SK-N-SH treated with all-trans-retinoic acid at 6 μM for 48 hours (cell line): ENCODE measurements around the gene CGB2.

Experiments used
- BACH2 ChIP-seq: fragments of 250-450 bp; sonication (Bioruptor Pico); IDR thresholded peaks from 2 replicates; pipeline ENCODE4 v1.9.0; 2021; ENCODE audit warnings: mild to moderate bottlenecking, borderline replicate concordance
- CREB5 ChIP-seq: fragments of 250-450 bp; sonication (Bioruptor Pico); IDR thresholded peaks from 2 replicates; pipeline ENCODE4 v1.5.1; 2020; ENCODE audit warnings: low read depth, mild to moderate bottlenecking, moderate library complexity
- ESRRG ChIP-seq: fragments of 250-450 bp; sonication (Bioruptor Pico); IDR thresholded peaks from 2 replicates; pipeline ENCODE4 v1.6.1; 2021; ENCODE audit warnings: mild to moderate bottlenecking
- PATZ1 ChIP-seq: fragments of 250-450 bp; sonication (Bioruptor Pico); IDR thresholded peaks from 2 replicates; pipeline ENCODE4 v1.8.0; 2020; ENCODE audit warnings: mild to moderate bottlenecking, moderate library complexity, borderline replicate concordance
- POU6F1 ChIP-seq: fragments of 250-450 bp; sonication (Bioruptor Pico); IDR thresholded peaks from 2 replicates; pipeline ENCODE4 v1.8.0; 2021; ENCODE audit warnings: low read depth, mild to moderate bottlenecking, moderate library complexity, borderline replicate concordance
- TCF4 ChIP-seq: fragments of 250-450 bp; sonication (Bioruptor Pico); IDR thresholded peaks from 2 replicates; pipeline ENCODE4 v1.8.0; 2021; ENCODE audit warnings: mild to moderate bottlenecking, moderate library complexity, borderline replicate concordance
- ZFP3 ChIP-seq: fragments of 250-450 bp; sonication (Bioruptor Pico); IDR thresholded peaks from 2 replicates; pipeline ENCODE4 v1.5.0; 2020; ENCODE audit warnings: mild to moderate bottlenecking, moderate library complexity
- ZFP30 ChIP-seq: fragments of 450-650 bp; formaldehyde crosslinking; IDR thresholded peaks from 2 replicates; pipeline ENCODE4 v1.5.0; 2022; ENCODE audit warnings: mild to moderate bottlenecking, moderate library complexity
- ZNF70 ChIP-seq: fragments of 450-650 bp; formaldehyde crosslinking; IDR thresholded peaks from 2 replicates; pipeline ENCODE4 v1.5.0; 2020; ENCODE audit warnings: mild to moderate bottlenecking, moderate library complexity
- TF ChIP-seq, protein P1 (sequence below): fragments of 250-450 bp; sonication (Bioruptor Pico); IDR thresholded peaks from 2 replicates; pipeline ENCODE4 v1.5.1; 2021; ENCODE audit warnings: mild to moderate bottlenecking, moderate library complexity

- no peak for TF ChIP-seq POU6F1 (CRISPR knock-in tag)
- no peak for TF ChIP-seq BACH2 (CRISPR knock-in tag)
- TF ChIP-seq CREB5, result no peak
- TF ChIP-seq ZFP3 (CRISPR knock-in tag), result no peak
- TF ChIP-seq PATZ1 (CRISPR knock-in tag), result no peak
- no peak for TF ChIP-seq TCF4
- no peak for TF ChIP-seq ZFP30 (CRISPR knock-in tag)
- TF ChIP-seq, protein P1, sequence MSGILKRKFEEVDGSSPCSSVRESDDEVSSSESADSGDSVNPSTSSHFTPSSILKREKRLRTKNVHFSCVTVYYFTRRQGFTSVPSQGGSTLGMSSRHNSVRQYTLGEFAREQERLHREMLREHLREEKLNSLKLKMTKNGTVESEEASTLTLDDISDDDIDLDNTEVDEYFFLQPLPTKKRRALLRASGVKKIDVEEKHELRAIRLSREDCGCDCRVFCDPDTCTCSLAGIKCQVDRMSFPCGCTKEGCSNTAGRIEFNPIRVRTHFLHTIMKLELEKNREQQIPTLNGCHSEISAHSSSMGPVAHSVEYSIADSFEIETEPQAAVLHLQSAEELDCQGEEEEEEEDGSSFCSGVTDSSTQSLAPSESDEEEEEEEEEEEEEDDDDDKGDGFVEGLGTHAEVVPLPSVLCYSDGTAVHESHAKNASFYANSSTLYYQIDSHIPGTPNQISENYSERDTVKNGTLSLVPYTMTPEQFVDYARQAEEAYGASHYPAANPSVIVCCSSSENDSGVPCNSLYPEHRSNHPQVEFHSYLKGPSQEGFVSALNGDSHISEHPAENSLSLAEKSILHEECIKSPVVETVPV (CRISPR knock-in tag), result no peak
- TF ChIP-seq ZNF70 (CRISPR knock-in tag), result no peak
- TF ChIP-seq ESRRG, result no peak
Observed at GRCh38 chr19:49056101-49056901, 24.6 kb downstream of the CGB2 start.
